GM23338 (cell line): ENCODE measurements around the gene BBS4. TPM values are rescaled to one million over a fixed set of nuclear protein-coding genes. Genes with fewer than 3 reads are reported as not detected.
A peak's percentile ranks its signal among the peaks of the same experiment; 100 is the strongest.

Source experiments
- ATAC-seq: fragments of 200-7000 bp; cut with Tn5 transposase; 3 replicates; pipeline ENCODE4 v1.9.1; 2020
- DNase-seq: peaks from one replicate; pipeline ENCODE4 v3.0.0-alpha.2; 2015; ENCODE audit warnings: low spot score
- H2AFZ ChIP-seq: fragments of 200-600 bp; sonication (generic); 2 replicates; pipeline ENCODE4 v1.8.0; 2016; ENCODE audit warnings: antibody characterized with exemption, mild to moderate bottlenecking, moderate library complexity
- H3F3A ChIP-seq: fragments of 200-600 bp; sonication (generic); replicated peaks from 2 replicates; pipeline ENCODE4 v1.8.0; 2017; ENCODE audit warnings: antibody characterized with exemption, mixed run types, low read depth
- H3K27ac ChIP-seq: fragments of 200-600 bp; sonication (generic); 2 replicates; pipeline ENCODE4 v1.6.1; 2016; ENCODE audit warnings: low read depth
- H3K27me3 ChIP-seq: fragments of 200-600 bp; sonication (generic); 2 replicates; pipeline ENCODE4 v1.8.0; 2016; ENCODE audit warnings: mild to moderate bottlenecking, mixed run types, moderate library complexity; ENCODE audit not compliant: insufficient read depth
- H3K36me3 ChIP-seq: fragments of 200-600 bp; sonication (generic); 2 replicates; pipeline ENCODE4 v1.8.0; 2016; ENCODE audit warnings: mild to moderate bottlenecking; ENCODE audit not compliant: insufficient read depth
- H3K4me1 ChIP-seq: fragments of 200-600 bp; sonication (generic); 2 replicates; pipeline ENCODE4 v1.8.0; 2016; ENCODE audit warnings: mild to moderate bottlenecking, moderate library complexity; ENCODE audit not compliant: insufficient read depth
- H3K4me2 ChIP-seq: fragments of 200-600 bp; sonication (generic); 2 replicates; pipeline ENCODE4 v1.7.1; 2017; ENCODE audit warnings: mixed run types
- H3K4me3 ChIP-seq: fragments of 200-600 bp; sonication (generic); 2 replicates; pipeline ENCODE4 v1.6.1; 2016; ENCODE audit warnings: mixed run types
- H3K79me2 ChIP-seq: fragments of 200-600 bp; sonication (generic); replicated peaks from 2 replicates; pipeline ENCODE4 v1.8.0; 2017; ENCODE audit warnings: mild to moderate bottlenecking; ENCODE audit not compliant: insufficient read depth
- H3K9me2 ChIP-seq: fragments of 200-600 bp; sonication (generic); 2 replicates; pipeline ENCODE4 v1.8.0; 2017; ENCODE audit not compliant: insufficient read depth
- H4K20me1 ChIP-seq: fragments of 200-600 bp; sonication (generic); replicated peaks from 2 replicates; pipeline ENCODE4 v1.8.0; 2017; ENCODE audit warnings: mild to moderate bottlenecking; ENCODE audit not compliant: insufficient read depth
- H3K27ac Mint-ChIP-seq: 2 replicates; pipeline ENCODE4 v1.8.0; 2020; ENCODE audit warnings: inconsistent platforms, mild to moderate bottlenecking, moderate library complexity, mixed read lengths
- H3K27me3 Mint-ChIP-seq: 3 replicates; pipeline ENCODE4 v1.8.0; 2022; ENCODE audit warnings: low read depth, mild to moderate bottlenecking, moderate library complexity, mixed read lengths, inconsistent platforms; ENCODE audit not compliant: insufficient read depth, poor library complexity
- H3K36me3 Mint-ChIP-seq: 3 replicates; pipeline ENCODE4 v1.8.0; 2021; ENCODE audit warnings: low read depth, mild to moderate bottlenecking, inconsistent platforms, moderate library complexity, mixed read lengths
- H3K4me1 Mint-ChIP-seq: 3 replicates; pipeline ENCODE4 v1.8.0; 2020; ENCODE audit warnings: mild to moderate bottlenecking, inconsistent platforms, mixed read lengths
- H3K4me3 Mint-ChIP-seq: 3 replicates; pipeline ENCODE4 v1.8.0; 2021; ENCODE audit warnings: moderate library complexity, mild to moderate bottlenecking, inconsistent platforms, mixed read lengths
- H3K9me3 Mint-ChIP-seq: 3 replicates; pipeline ENCODE4 v1.8.0; 2020; ENCODE audit warnings: moderate library complexity, mild to moderate bottlenecking, inconsistent platforms, mixed read lengths
- CREB1 ChIP-seq: fragments of 250-450 bp; sonication (Bioruptor Pico); IDR thresholded peaks from 2 replicates; pipeline ENCODE4 v1.5.0; 2020; ENCODE audit warnings: low read depth, mild to moderate bottlenecking, moderate library complexity
- EZH2 ChIP-seq: fragments of 200-600 bp; sonication (generic); IDR thresholded peaks from one replicate; pipeline ENCODE4 v1.8.0; 2017; ENCODE audit warnings: antibody characterized with exemption, mild to moderate bottlenecking, low read depth; ENCODE audit not compliant: unreplicated experiment
- EZH2phosphoT487 ChIP-seq: fragments of 200-600 bp; sonication (generic); IDR thresholded peaks from one replicate; pipeline ENCODE4 v1.8.1; 2018; ENCODE audit warnings: antibody characterized with exemption; ENCODE audit not compliant: unreplicated experiment
- JUNB ChIP-seq: IDR thresholded peaks from one replicate; pipeline ENCODE4 v1.6.1; 2016; ENCODE audit warnings: antibody characterized with exemption; ENCODE audit not compliant: unreplicated experiment
- NANOG ChIP-seq: IDR thresholded peaks from 2 replicates; pipeline ENCODE4 v1.6.1; 2016; ENCODE audit warnings: antibody characterized with exemption, borderline replicate concordance
- POLR2AphosphoS5 ChIP-seq: IDR thresholded peaks from 2 replicates; pipeline ENCODE4 v1.6.1; 2016; ENCODE audit warnings: antibody characterized with exemption, low read depth
- STAT1 ChIP-seq: IDR thresholded peaks from one replicate; pipeline ENCODE4 v1.6.1; 2016; ENCODE audit warnings: antibody characterized with exemption; ENCODE audit not compliant: unreplicated experiment
- ZNF114 ChIP-seq: fragments of 250-450 bp; sonication (Bioruptor Pico); IDR thresholded peaks from 2 replicates; pipeline ENCODE4 v1.5.0; 2020; ENCODE audit warnings: mild to moderate bottlenecking, moderate library complexity
- ZNF331 ChIP-seq: fragments of 250-450 bp; sonication (Bioruptor Pico); IDR thresholded peaks from 2 replicates; pipeline ENCODE4 v1.5.0; 2020; ENCODE audit warnings: low read depth, mild to moderate bottlenecking, moderate library complexity
- polyA plus RNA-seq: library from polyadenylated mRNA; unstranded; fragments of >200 nt; fragmentation: Nextera tagmentation; extraction: Ambion mirVana; gene quantifications from 2 replicates; pipeline ENCODE4 v1.2.1, GENCODE V29; 2016
- total RNA-seq: library from RNA; depleted of rRNA; stranded (reverse); fragments of >200 nt; shearing (Covaris generic); gene quantifications from 2 replicates; pipeline ENCODE4 v1.2.3, GENCODE V29; 2014
- TF ChIP-seq, protein P1 (sequence below), 2 experiments: fragments of 200-600 bp in 1 of 2; sonication (generic) in 1 of 2; conservative IDR thresholded peaks; 2 replicates each; pipeline versions ENCODE4 v1.5.1 to v1.6.1; 2016 to 2017; ENCODE audit warnings: antibody characterized with exemption in 2 of 2, low read depth in 2 of 2, mild to moderate bottlenecking in 2 of 2, moderate library complexity in 1 of 2
- TF ChIP-seq, protein P2 (sequence below): IDR thresholded peaks from 2 replicates; pipeline ENCODE4 v1.6.1; 2016; ENCODE audit warnings: antibody characterized with exemption
- TF ChIP-seq, protein P3 (sequence below): fragments of 250-450 bp; sonication (Bioruptor Pico); IDR thresholded peaks from 2 replicates; pipeline ENCODE4 v1.5.0; 2020; ENCODE audit warnings: mild to moderate bottlenecking, moderate library complexity
- TF ChIP-seq, protein P4 (sequence below): IDR thresholded peaks from one replicate; pipeline ENCODE4 v1.6.1; 2018; ENCODE audit warnings: antibody characterized with exemption; ENCODE audit not compliant: unreplicated experiment

BBS4 gene
- total and polyA plus RNA-seq, 2 experiments from 2014 or later, result 22.2 to 40.8 TPM

DNA sequence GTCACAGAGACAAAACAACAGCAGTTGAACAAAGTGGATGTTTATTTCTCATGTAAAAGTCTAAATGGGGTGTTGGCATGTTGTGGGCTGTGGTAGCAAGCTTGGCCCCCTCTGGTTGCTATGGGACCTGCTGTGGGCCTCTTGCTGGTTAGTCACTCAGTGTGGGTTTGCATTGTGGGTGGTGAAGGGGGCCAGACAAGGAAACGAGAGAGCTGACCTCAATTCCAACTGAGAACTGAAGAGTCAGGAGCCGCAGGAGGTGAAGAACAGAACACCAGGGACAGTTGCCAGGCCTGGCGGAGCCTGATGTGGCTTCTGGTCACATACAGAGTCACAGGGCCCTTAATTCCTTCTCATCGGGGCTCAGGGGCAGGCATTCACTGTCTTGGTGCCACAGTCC lies 99.4 kb downstream of the BBS4 start:
- TF ChIP-seq, protein P1, sequence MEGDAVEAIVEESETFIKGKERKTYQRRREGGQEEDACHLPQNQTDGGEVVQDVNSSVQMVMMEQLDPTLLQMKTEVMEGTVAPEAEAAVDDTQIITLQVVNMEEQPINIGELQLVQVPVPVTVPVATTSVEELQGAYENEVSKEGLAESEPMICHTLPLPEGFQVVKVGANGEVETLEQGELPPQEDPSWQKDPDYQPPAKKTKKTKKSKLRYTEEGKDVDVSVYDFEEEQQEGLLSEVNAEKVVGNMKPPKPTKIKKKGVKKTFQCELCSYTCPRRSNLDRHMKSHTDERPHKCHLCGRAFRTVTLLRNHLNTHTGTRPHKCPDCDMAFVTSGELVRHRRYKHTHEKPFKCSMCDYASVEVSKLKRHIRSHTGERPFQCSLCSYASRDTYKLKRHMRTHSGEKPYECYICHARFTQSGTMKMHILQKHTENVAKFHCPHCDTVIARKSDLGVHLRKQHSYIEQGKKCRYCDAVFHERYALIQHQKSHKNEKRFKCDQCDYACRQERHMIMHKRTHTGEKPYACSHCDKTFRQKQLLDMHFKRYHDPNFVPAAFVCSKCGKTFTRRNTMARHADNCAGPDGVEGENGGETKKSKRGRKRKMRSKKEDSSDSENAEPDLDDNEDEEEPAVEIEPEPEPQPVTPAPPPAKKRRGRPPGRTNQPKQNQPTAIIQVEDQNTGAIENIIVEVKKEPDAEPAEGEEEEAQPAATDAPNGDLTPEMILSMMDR (conservative IDR thresholded peaks at IDR 0.05; ENCODE audit: low read depth in 2 of 2), result no peak
- no peak for TF ChIP-seq EZH2
- TF ChIP-seq CREB1, result no peak
- TF ChIP-seq, protein P2, sequence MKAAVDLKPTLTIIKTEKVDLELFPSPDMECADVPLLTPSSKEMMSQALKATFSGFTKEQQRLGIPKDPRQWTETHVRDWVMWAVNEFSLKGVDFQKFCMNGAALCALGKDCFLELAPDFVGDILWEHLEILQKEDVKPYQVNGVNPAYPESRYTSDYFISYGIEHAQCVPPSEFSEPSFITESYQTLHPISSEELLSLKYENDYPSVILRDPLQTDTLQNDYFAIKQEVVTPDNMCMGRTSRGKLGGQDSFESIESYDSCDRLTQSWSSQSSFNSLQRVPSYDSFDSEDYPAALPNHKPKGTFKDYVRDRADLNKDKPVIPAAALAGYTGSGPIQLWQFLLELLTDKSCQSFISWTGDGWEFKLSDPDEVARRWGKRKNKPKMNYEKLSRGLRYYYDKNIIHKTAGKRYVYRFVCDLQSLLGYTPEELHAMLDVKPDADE, result no peak
- TF ChIP-seq STAT1, result no peak
- no peak for TF ChIP-seq ZNF114
- TF ChIP-seq, protein P3, sequence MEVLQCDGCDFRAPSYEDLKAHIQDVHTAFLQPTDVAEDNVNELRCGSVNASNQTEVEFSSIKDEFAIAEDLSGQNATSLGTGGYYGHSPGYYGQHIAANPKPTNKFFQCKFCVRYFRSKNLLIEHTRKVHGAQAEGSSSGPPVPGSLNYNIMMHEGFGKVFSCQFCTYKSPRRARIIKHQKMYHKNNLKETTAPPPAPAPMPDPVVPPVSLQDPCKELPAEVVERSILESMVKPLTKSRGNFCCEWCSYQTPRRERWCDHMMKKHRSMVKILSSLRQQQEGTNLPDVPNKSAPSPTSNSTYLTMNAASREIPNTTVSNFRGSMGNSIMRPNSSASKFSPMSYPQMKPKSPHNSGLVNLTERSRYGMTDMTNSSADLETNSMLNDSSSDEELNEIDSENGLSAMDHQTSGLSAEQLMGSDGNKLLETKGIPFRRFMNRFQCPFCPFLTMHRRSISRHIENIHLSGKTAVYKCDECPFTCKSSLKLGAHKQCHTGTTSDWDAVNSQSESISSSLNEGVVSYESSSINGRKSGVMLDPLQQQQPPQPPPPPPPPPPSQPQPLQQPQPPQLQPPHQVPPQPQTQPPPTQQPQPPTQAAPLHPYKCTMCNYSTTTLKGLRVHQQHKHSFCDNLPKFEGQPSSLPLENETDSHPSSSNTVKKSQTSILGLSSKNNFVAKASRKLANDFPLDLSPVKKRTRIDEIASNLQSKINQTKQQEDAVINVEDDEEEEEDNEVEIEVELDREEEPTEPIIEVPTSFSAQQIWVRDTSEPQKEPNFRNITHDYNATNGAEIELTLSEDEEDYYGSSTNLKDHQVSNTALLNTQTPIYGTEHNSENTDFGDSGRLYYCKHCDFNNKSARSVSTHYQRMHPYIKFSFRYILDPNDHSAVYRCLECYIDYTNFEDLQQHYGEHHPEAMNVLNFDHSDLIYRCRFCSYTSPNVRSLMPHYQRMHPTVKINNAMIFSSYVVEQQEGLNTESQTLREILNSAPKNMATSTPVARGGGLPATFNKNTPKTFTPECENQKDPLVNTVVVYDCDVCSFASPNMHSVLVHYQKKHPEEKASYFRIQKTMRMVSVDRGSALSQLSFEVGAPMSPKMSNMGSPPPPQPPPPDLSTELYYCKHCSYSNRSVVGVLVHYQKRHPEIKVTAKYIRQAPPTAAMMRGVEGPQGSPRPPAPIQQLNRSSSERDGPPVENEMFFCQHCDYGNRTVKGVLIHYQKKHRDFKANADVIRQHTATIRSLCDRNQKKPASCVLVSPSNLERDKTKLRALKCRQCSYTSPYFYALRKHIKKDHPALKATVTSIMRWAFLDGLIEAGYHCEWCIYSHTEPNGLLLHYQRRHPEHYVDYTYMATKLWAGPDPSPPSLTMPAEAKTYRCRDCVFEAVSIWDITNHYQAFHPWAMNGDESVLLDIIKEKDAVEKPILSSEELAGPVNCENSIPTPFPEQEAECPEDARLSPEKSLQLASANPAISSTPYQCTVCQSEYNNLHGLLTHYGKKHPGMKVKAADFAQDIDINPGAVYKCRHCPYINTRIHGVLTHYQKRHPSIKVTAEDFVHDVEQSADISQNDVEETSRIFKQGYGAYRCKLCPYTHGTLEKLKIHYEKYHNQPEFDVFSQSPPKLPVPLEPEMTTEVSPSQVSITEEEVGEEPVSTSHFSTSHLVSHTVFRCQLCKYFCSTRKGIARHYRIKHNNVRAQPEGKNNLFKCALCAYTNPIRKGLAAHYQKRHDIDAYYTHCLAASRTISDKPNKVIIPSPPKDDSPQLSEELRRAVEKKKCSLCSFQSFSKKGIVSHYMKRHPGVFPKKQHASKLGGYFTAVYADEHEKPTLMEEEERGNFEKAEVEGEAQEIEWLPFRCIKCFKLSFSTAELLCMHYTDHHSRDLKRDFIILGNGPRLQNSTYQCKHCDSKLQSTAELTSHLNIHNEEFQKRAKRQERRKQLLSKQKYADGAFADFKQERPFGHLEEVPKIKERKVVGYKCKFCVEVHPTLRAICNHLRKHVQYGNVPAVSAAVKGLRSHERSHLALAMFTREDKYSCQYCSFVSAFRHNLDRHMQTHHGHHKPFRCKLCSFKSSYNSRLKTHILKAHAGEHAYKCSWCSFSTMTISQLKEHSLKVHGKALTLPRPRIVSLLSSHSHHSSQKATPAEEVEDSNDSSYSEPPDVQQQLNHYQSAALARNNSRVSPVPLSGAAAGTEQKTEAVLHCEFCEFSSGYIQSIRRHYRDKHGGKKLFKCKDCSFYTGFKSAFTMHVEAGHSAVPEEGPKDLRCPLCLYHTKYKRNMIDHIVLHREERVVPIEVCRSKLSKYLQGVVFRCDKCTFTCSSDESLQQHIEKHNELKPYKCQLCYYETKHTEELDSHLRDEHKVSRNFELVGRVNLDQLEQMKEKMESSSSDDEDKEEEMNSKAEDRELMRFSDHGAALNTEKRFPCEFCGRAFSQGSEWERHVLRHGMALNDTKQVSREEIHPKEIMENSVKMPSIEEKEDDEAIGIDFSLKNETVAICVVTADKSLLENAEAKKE (CRISPR knock-in tag), result no peak
- no peak for TF ChIP-seq JUNB
- TF ChIP-seq NANOG, result no peak
- TF ChIP-seq ZNF331 (CRISPR knock-in tag), result no peak
- TF ChIP-seq, protein P4, sequence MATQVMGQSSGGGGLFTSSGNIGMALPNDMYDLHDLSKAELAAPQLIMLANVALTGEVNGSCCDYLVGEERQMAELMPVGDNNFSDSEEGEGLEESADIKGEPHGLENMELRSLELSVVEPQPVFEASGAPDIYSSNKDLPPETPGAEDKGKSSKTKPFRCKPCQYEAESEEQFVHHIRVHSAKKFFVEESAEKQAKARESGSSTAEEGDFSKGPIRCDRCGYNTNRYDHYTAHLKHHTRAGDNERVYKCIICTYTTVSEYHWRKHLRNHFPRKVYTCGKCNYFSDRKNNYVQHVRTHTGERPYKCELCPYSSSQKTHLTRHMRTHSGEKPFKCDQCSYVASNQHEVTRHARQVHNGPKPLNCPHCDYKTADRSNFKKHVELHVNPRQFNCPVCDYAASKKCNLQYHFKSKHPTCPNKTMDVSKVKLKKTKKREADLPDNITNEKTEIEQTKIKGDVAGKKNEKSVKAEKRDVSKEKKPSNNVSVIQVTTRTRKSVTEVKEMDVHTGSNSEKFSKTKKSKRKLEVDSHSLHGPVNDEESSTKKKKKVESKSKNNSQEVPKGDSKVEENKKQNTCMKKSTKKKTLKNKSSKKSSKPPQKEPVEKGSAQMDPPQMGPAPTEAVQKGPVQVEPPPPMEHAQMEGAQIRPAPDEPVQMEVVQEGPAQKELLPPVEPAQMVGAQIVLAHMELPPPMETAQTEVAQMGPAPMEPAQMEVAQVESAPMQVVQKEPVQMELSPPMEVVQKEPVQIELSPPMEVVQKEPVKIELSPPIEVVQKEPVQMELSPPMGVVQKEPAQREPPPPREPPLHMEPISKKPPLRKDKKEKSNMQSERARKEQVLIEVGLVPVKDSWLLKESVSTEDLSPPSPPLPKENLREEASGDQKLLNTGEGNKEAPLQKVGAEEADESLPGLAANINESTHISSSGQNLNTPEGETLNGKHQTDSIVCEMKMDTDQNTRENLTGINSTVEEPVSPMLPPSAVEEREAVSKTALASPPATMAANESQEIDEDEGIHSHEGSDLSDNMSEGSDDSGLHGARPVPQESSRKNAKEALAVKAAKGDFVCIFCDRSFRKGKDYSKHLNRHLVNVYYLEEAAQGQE, result no peak
- TF ChIP-seq EZH2phosphoT487, result no peak
- TF ChIP-seq POLR2AphosphoS5, result no peak
- Mint-ChIP-seq H3K27ac (no peak overlapping the region), H3K9me3 (no peaks in the 10 kb centered on the region), H3K36me3 (no peaks in the 10 kb centered on the region; the same call in 2 of the 3 replicates), H3K4me3 (no peak overlapping the region), H3K4me1 (peaks cover 15% of the 10 kb centered on the region), H3K27me3 (no peaks in the 10 kb centered on the region)
- no peak overlapping the region for H3K27ac ChIP-seq
- H3K79me2 ChIP-seq, result peaks cover 29% of the 10 kb centered on the region
- peaks cover 5% of the 10 kb centered on the region; the same call in 1 of the 2 replicates for H3F3A ChIP-seq
- H3K27me3 ChIP-seq, result no peaks in the 10 kb centered on the region
- DNase-seq, result no peak
- ATAC-seq, result no peak
- peaks cover 3% of the 10 kb centered on the region; the same call in 1 of the 2 replicates for H3K36me3 ChIP-seq
- peaks cover 16% of the 10 kb centered on the region for H3K4me1 ChIP-seq
- no peaks in the 10 kb centered on the region for H3K9me2 ChIP-seq
- no peaks in the 10 kb centered on the region; the same call in 1 of the 2 replicates for H4K20me1 ChIP-seq
- H2AFZ ChIP-seq, result peak overlapping the region; percentile 88
- no peak overlapping the region for H3K4me3 ChIP-seq
- no peak overlapping the region for H3K4me2 ChIP-seq
